GM19455 (cell line): ENCODE data around the gene PLOD3.
"Not testable (repeated sequence)": the region's sequence is repeated elsewhere in the genome, so short reads cannot be mapped to it uniquely, and the experiment has no call there.

Experiments
- ATAC-seq: cut with Tn5 transposase; IDR thresholded peaks from one replicate; pipeline ENCODE4 v1.9.1; 2021; ENCODE audit not compliant: unreplicated experiment

Gene PLOD3

DNA sequence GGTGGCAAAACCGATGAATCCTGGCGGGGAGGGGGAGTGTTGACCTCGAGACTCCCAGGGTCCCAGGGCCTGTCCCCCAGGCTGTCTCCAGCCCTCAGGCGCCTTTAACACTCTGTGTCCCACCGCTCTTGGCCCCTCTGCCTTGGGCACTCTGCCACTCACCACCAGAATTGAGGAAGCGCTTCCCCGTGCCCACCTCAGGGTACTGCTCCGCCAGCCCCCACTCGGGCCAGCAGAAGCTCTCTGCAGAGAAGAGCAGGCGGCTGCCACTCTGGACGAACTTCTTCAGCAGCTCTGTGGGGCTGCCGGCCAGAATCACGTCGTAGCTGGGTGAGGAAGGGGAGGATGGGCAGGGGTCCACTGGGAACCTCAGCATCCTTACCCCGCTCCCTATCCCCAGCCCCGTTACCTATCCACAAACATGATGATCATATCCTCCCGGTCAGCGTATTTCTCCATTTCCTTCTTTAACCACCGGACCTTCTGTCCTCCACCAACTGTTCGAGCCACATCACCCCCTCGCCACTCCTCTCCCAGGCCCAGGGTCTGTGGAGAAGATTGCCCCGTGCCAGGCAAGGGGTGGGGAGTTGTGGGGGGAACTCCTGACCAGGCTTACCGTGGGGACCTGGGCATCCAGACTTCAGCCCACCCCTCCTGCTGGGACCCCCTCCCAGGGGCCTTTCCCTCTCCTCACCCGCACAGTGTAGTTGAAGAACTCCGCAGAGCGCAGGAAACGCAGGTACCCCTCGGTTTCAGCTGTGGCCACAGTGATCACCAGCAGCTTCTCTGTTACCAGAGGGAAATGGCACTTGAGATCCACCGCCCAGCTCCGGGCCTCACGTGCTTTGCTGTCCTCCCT, 1.2 kb downstream of the PLOD3 start:
- ATAC-seq = no peak

DNA sequence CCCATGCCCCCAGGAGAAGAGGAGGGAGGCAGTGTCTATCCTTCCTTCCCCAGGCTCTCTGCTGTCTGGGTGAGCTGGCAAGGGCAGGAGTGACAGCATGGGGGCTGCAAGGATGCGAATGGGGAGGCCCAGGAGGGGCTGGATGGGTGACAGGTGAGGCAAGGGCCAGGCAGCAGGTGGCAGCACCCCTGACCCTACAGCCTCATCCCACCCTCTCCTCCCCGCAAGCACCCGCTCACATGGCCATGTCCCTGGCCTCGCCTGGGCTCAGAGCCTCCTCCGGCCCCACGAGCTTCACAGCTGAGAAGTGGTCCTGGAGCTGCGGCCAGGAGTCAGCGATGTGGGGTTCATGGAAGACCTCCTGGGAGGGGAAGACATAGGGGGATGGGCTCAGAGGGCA, 5.4 kb downstream of the PLOD3 start:
- no peak for ATAC-seq

DNA sequence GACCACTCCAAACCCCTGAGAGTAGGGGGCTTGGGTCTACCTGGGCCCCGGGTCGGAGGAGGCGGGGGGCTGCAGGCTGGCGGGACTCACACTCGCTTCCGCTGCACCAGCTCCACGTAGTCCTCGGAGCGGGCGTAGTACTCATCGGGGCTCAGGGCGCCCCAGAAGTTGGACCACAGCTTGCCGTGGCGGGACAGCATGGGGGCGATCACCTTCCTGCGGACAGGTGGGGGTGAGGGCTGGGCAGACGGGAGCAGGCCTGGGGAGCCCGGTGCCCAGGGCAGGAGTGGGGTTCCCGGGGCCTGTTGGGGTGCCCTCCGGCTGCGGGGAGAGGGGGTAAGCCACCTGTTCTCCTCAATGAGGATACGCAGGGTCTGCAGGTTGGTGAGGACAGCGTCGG, 5.9 kb downstream of the PLOD3 start:
- ATAC-seq = no peak

GRCh38 chr7:101210143-101210542, 7.2 kb downstream of the PLOD3 start:
- ATAC-seq = no peak

- ATAC-seq = no peak
Observed at GRCh38 chr7:101208794-101209193, 8.6 kb downstream of the PLOD3 start.

GRCh38 chr7:101207459-101207858, 9.9 kb downstream of the PLOD3 start:
- no peak for ATAC-seq

DNA sequence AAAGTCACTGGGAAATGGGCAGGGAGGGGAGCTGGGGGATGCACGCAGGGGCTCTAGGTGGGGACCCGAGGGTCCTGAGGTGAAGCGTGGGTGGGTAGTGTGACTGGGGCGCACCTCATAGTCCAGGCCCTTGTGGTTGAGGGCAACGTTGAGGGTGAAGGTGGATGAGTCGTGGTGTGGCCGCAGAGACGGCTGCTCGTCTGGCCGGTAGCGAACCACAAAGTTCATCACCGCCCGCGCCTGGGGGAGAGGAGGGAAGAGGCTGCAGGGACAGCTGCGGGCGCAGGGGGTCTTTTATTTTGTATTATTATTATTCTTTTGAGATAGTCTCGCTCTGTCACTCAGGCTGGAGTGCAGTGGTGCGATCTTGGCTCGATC, 10.7 kb downstream of the PLOD3 start:
- ATAC-seq = no peak

DNA sequence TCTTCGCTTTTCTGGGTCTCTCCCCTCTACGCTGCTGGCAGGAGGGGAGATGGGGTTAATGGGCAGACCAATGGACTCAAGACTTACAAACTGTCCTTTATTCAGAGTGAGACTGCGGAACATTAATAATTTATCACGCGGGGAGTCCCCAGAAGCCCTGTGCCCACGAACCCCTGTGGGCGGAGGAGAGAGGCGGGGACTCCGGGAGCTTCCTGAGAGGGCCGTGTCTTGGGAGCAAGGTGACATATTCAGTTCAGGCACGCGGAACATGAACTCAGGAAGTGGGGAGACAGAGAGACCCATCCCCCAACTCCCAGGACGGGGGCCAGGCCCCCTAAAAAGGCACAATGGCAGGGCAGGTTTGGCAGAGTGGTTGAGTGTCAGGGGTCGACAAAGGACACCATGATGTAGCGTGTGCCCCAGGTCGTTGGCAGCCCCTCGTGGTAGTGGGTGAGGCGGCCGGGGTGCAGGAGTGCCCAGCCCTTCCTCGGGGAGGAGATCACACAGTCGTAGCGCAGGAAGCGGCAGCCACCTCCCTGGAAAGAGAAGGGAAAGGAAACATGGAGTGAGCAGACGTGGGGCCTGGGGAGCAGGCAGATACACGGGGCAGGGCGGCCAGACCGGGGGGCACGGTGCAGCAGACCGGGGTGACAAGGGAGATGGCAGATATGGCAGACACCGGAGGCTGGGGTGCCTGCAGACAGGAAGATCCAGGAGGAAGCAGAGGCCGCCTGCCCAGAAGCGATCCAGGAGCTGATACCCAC, 11.3 kb downstream of the PLOD3 start:
- no peak for ATAC-seq

DNA sequence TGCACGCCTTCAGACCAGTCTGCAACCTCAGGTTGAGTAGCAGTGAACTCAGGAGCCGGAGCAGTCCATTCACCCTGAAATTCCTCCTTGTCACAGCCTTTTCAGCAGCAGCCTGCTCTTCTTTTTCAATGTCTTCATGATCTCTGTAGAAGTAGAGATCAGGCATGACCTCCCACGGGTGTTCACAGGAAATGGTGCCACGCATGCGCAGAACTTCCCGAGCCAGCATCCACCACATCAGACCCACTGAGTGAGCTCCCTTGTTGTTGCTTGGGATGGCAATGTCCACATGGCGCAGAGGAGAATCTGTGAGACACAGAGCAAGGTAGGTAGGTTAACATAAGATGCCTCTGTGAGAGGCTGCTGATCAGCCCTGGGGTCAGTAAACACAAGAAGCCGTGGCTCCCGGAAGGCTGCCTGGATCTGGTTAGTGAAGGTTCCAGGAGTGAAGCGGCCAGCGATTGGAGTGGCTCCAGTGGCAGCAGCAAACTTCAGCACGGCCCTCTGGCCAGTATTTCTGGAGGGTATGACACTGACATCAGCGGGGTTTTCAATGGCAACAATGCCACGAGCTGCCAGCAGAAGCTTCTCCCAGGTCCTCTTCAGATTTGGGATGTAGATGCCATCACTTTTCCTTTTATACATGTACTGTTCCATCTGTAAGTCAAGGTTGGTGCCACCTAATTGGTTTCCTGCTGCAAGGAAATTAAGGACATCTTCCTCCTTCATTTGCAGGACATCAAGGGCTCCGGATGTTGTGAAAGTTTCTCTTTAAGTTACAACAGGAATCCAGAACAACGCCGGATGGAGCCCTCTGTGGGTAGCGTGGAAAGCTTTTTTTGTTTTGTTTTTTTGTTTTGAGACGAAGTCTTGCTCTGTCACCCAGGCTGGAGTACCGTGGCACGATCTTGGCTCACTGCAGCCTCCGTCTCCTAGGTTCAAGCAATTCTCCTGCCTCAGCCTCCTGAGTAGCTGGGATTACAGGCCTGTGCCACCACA, 13.3 kb downstream of the PLOD3 start:
- ATAC-seq = not testable (repeated sequence)

DNA sequence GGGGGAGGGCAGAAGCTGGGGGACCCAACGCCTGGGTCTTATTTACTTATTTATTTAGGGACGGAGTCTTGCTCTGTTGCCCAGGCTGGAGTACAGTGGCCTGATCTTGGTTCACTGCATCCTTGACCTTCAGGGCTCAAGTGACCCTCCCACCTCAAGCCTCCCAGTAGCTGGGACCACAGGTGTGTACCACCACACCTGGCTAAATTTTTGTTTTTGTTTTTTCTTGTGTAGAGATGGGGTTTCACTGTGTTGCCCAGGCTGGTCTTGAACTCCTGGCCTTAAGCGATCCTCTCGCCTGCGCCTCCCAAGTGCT, 14.8 kb downstream of the PLOD3 start:
- no peak for ATAC-seq

GRCh38 chr7:101201695-101202602, 15.4 kb downstream of the PLOD3 start:
- ATAC-seq = no peak

- no peak for ATAC-seq
Observed at GRCh38 chr7:101200862-101201599, 16.4 kb downstream of the PLOD3 start, which contains the start of gene MOGAT3. Gene MOGAT3, minus strand, starts transcription at chr7:101201036. Its CDS starts 182 bp downstream, at chr7:101200854.

DNA sequence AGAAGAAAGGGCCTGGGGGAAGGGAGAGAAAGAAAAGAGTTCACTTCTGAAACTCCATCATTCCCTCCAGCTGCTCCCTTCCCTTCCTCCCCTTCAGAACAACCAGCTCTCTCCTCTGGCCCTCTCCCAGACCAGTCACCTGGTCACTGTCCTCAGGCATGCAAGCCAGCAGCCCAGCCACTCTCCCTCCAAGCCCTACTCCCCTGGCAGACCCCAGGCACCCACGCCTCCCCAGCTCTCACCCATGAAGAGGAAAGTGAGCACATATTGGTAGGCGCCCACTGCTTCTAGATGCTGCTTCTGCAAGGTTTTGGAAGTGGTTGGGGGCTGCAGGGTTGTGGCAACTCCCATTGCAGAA, 16.9 kb downstream of the PLOD3 start:
- no peak for ATAC-seq

DNA sequence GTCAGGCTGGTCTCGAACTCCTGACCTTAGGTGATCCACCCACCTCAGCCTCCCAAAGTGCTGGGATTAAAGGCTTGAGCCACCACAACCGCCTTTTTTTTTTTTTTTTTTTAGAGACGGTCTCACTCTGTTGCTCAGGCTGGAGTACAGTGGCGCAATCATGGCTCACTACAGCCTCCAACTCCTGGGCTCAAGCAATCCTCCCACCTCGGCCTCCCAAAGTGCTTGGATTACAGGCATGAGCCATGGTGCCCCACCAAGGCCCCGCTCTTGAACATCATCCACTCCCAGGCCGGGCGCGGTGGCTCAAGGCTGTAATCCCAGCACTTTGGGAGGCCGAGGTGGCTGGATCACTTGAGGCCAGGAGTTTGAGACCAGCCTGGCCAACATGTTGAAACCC, 17.9 kb downstream of the PLOD3 start:
- not testable (repeated sequence) for ATAC-seq

- ATAC-seq = no peak
Observed at GRCh38 chr7:101198476-101198875, 18.9 kb downstream of the PLOD3 start.

DNA sequence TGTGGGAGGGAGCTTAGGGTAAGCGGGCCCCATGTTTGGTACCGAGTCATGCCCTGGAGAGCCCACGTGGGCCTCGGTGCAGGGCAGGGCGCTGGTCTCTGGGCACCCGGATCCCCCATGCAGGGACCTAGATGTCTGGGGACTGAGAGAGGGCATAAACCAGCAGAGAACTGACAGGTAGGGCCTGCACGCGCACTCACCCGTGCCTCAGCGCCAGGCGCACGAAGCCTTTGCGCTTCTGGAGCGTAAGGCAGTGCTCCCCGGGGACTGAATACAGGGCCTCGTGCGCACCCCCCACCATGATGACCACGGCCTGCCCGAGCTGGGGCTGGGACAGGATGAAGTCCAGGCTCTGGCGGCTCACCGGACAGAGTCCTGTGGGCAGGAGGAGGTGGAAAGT, 19.4 kb downstream of the PLOD3 start:
- ATAC-seq = no peak

DNA sequence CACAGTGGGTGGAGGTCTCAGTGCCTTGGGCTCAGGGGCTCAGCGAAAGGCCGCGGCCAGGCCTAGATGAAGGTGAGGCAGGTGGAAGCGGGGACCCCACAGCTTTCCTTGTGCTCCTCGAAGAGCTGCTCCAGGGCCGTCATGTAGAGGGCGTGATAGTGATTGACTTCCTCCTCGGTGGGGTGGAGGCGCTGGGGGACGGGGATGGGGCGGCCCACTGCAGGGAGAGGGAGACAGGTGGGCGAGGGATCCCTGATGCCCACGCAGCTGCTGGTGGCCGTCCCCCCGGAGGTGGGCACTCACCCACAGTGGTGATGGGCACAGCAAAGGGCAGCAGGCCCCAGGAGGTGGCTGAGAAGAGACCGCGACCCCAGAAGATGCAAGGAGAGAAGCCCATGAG, 21.5 kb downstream of the PLOD3 start:
- no peak for ATAC-seq

GRCh38 chr7:101189109-101189508, 28.3 kb downstream of the PLOD3 start:
- no peak for ATAC-seq

GRCh38 chr7:101186844-101187428, 30.4 kb downstream of the PLOD3 start:
- ATAC-seq = no peak
